ENCODE data around the gene KATNBL1.
A peak's percentile ranks its signal among the peaks of the same experiment; 100 is the strongest.

GRCh38 chr15:34241376-34242330 is 31.8 kb upstream of the KATNBL1 start:
- TF ChIP-seq CTCF (IDR thresholded peaks at IDR 0.05) = peak; percentile 64 to 82 (median 70)
- TF ChIP-seq POLR2A (IDR thresholded peaks at IDR 0.05) = no peak
